ENCODE measurements around the gene PRADC1.

- TF ChIP-seq EP300 (IDR thresholded peaks at IDR 0.05) (no peak), CTCF (IDR thresholded peaks at IDR 0.05) (no peak)
These were observed 35.5 kb downstream of the PRADC1 start for GRCh38 chr2:73197579-73197978.

Data from esophagus muscularis mucosa (tissue), 3 donors.